ENCODE data around the gene CFAP92.

Gene CFAP92

DNA sequence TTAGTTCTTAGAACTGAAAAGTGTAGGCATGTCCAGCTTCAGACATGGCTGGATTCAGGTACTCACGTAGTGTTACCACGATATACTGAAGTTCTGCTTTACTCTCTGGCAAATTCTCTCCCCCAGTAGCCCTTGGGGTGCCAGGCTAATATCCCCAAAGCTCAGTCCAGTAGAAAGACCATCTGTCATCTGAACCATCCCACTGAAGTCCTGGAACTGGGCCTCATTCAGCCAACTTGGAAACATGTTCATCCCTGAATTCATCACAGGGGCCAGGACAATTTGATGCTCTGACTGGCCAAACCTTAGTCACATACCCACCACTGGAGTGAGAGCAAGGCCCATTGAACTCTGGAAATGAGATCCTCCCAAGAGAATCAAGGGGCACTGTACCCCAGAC lies 15.4 kb upstream of the CFAP92 start:
- DNase-seq, result no peak

DNA sequence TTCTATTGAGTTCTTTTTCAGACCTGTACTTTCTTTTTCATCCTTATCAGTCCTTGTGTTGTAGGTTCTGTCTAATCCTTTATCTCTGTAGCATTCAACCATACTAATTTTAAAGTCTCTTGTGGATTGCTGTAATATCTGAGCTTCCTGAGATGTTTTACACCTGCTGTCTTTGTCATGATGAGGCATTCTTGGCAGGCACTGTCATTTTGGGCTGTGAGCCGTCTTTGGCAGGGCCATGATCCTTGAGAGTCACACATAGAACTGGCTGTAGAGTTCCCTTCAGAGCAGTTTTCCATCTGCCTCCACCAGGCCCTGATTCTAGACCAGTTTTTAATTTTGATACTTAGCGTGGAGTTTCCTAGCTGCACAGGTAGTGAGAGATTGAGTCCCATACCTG lies 13.9 kb upstream of the CFAP92 start:
- DNase-seq, result no peak

DNA sequence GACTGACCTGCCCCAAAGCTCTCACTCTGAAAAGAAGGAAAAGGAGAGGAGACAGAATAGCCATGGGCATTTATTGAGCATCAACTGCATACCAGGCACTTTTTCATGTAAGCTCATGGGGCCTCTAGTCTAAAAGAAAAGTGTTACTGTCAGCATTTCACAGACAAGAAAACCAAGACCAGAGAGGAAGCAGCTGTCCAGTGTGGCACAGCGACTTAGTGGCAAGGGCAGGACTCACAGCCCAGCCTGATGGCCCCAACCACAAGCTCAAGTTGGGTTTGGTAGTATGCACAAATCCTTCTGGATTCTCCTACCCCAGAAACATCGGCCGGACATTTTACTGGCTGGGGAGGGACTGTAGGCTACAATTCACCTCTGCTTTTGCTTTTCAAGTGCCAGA lies 13.0 kb upstream of the CFAP92 start:
- DNase-seq, result no peak

DNA sequence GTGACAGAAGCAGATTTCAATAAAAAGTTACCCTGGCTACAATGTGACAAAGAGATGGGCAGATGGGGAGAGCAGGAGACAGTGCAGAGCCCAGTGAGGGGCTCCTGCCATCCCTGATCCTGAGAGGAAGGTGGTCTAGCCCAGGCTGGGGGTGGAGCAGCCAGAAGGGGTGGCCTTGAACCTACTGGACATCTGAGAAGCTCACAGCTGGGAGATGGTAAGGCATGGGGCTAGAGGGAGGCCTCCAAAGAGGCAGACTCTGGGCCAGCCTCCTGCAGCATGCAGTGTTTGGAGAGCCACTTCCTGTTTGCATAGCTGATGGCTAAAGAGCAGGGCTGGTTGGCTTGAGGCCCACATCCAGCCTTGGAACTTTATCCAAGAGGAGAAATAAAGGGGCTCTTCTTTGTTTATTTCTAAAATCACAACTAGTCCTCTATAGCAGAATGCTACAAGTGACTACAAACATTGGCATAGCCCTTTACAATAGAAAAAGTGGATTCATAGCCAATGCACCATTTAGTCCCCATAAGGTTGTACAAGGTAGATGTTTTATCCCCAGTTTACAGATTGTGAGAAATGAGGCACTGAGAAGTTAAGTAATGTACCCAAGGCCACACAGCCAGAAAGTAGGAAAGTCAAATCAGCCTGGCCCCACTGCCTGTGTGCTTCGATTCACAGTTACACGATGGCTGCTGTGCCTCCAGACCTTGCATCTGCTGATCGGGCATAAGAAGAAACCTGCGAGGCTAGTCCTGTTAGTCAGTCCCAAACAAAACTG lies 11.8 kb upstream of the CFAP92 start:
- DNase-seq, result no peak

DNA sequence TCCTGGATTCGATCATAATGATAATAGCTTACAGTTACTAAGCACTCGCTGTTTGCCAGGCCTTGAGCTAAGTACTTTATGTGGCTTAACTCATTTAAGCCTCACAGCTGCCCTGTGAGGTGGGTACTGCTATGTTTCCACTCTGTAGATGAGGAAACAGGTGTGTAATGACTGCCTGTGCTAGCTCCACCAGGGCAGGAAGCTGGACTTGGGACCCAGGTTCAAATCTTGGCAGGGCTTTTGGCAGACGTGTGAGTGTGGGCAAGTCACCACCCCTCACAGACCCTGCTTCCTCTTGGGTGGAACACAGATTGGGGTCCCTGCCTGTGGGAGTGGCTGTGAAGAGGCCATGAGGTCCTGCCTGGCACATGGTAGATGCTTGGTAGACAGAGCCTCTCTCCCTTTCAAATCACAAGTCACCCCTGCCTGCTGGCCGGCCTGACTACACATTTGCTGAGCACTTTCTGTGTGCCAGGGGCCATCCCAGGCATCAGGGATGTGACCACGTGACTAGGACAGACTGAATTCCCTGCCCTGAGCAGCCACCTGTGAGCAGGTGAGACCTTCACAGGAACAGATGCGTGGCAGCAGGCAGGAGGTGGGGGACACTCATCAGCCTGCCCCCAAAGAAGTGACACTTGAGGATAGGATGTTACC lies 10.9 kb upstream of the CFAP92 start:
- no peak for DNase-seq

DNA sequence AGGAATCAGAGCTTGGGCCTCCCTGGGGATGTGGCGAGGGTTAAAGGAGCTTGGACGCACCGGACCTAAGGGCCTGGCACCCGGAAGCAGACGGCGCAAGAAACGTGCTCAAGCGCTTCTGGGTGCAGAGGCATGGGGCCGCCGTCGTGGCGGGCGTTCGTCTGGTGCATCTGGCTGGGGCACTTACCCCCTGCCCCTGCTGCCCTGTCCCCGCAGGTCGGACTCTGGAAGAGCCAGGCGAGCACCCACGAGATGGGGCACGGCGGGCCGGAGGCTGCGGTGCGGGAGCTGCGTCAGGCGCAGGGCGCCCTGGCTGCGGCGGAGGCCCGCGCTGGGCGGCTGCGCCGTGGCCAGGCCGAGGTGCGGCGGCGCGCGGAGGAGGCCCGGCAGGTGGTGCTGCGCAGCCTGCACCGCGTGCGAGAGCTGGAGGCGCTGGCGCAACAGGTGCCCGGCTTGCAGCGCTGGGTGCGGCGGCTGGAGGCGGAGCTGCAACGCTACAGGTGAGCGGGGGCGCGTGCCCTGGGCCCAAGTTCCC lies 9.8 kb upstream of the CFAP92 start:
- no peak for DNase-seq

DNA sequence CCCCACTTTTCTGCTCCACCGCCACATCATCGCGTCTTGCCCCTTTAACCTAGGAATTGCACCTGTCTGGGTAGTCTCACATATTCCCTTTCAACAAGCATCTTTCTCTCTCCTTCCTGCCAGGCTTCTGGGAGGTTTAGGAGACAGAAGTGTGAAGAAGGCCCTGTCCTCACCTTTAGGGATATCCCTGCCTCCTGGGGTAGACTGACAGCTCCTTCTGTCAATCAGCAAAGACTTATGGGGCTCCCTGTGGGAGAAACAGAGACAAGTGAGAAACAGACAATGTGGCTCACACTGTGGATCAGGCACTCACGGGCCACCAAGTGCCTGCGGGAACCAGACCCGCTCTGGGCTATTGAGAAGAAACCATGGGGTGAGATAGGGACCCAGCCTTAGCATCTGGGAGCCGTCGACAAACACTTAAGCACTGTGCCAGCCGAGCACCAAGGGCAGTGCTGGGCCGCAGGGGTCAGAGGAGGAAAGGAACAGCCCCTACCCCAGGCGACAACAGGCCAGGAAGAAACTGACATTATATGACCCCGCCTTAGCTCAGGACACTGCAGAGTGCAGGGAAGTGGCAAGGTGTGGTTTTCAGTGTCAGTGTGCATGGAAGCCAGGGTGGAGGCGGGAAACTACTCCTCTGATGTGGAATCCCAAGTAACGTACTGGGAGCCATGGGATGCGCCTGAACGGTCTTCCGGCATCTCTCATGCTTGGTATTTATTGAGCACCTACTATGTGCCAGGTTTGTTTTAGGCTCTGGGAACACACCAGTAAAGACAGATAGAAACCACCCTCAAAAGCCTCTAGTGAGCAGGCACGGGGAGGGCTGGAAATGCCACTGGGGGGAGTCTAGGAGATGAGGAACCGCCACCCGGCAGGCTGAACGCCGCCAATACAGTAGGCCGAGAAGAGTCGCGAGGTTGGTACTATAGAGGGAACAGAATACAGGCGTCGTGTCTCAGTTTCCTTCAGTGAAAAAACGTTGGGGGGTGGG lies 9.0 kb upstream of the CFAP92 start:
- no peak for DNase-seq

DNA sequence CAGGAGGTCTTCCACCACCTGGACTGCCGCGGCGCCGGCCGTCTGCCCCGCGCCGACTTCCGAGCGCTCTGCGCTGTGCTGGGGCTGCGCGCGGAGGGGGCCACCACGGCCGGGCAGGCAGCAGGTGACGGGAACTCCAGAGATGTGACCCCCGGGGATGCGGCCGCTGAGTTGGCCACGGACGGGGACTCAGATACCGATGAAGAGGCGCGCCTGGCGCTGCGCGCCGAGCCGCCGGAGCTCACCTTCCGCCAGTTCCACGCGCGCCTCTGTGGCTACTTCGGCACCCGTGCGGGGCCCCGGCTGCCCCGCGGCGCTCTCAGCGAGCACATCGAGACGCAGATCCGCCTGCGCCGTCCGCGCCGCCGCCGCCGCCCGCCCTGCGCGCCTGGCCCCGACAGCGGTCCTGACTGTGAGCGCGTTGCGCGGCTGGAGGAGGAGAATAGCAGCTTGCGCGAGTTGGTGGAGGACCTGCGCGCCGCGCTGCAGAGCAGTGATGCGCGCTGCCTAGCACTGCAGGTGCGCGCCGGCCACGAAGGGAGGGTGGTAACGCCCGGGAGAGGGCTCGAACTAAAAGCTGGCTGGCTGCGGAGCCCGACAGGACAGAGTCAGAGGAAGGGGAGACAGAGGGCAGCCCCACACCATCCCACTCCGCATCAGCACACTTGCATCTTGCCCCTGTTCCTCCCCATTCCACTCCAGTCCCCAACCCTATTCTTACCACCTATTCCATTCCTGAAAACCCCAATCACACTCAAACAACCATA lies 8.1 kb upstream of the CFAP92 start:
- DNase-seq, result peak in 1 of 58 donors; percentile 6

DNA sequence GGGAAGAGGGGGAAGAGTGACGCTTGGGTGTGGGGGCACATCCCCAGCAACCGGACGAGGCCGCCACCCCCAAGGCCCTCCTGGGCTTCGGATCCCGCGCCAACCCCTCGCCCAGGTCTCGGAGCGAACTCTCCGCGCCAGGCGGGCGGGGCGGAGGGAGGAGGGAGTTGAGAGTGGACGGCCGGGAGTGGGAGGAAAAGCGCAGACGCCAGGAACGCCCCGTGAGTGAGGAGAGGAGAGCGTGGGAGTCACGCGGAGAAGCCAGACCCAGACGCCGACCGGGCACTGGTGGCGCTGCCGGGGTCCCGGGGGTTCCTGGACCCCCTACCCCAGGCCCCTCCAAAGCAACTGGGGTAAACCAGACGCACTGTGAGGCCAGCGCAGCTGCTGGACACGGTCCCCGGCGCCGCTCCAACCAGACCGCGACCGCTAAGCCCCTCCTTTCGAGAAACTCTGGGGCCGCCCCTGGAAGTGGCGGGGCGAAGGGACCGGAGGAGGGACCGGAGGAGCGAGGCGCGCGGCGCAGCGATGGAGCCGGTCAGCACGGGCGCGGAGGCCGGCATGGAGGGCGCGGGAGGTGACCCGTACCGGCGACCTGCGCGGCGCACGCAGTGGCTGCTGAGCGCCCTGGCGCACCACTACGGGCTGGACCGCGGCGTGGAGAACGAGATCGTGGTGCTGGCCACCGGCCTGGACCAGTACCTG lies 7.4 kb upstream of the CFAP92 start, which contains the start of gene EFCC1:
Gene EFCC1, plus strand, starts transcription at position 204 of the 705 bp plus-strand sequence. Its CDS starts 325 bp downstream, at position 529.
- peak in 5 of 58 donors; percentile 13 to 66 (median 26) for DNase-seq

DNA sequence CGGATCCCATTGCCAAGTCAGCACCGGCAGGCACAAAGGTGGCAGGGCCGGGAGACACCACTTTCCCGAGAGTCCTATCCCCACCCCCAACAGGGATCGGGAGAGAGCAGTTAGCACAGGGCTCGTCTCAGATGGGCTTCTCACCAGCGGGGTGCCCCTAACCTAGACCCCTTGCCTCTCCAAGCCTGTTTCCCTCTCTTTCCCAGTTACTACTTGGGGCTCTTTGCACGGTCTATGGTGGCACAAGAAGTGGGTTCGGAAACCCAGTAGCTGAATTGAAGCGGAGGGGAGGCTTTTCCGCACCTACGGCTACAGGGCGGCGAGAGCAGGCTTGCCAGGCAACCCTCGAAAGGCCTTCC lies 6.8 kb upstream of the CFAP92 start:
- DNase-seq, result no peak

DNA sequence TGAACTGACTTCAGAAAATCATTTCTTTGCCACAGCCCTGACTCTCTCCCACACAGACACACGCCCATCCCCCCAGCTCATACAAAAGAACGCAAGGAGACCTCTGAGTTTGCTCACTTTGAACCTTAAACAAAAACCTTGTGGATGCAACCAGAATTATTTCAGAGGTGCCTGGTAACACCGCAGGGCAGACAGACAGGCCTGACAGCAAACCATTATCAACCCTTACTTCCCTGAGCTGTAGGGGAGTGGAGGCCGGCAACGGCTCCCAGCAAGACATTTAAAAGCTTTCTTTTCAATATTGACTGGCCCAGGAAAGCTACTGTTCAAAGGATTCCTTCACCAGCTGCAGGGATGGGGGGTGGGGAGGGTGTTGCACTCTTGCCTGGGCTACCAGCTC lies 5.2 kb upstream of the CFAP92 start:
- DNase-seq, result no peak

DNA sequence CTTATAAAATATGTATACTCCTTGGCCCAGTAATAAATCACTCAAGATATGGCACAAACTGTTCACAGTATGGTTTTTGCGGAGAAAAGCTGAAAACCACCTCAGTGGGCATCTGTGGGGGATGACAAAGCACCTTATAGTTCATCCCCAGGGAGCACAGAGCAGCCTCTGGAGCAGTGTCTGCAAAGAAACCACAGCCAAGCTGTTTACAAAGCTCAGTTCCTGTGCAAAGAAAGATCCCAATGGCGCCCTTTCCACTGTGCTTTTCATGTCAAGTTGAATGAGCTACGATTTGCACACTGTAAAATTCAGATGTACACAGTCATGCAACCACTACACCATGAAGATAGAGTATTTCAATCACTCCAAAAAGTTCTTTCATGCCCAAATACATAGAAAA lies 4.7 kb upstream of the CFAP92 start:
- no peak for DNase-seq

DNA sequence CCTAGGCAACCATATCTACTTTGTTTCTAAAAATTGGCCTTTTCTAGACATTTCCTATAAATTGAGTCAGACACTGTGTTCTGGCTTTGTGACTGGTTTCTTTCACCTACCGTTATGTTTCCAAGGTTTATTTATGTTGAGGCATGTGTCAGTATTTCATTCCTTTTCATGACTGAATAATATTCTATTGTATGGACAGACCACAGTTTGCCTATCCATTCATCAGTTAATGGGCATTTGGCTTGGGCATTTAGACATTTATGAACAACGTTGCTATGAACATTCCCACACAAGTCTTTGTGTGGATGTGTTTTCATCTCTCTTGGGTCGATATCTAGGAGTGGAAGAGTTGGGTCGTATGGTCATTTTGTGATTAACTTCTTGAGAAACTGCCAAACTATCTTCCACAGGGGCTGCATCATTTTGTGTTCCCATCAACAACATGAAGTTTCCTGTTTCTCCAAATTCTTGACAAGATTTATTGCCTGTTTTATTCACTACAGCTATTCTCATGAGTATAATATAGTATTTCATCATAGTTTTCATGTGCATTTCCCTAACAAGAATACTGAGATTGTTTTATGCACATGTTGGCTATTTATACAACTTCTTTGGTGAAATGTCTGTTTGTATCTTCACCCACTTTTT lies 3.7 kb upstream of the CFAP92 start:
- DNase-seq, result no peak

DNA sequence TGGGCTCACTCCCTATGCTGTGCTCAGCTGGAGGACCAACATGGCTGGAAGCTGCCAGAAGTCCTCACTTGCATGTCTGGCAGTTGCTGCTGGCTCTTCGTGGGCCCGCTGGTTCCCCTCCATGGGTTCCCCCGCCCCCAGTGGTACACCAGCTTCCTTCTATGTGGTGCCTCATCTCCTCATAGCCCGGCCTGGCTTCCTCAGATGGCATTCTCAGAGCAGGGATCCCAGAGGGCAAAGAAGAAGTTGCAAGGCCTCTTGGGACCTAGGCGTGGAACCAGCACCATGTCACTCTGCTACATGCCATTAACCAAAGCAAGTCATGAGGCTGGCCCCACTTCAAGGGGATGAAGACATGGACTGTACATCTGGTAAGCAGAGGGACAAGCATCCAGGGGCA lies 2.9 kb upstream of the CFAP92 start:
- DNase-seq, result no peak

DNA sequence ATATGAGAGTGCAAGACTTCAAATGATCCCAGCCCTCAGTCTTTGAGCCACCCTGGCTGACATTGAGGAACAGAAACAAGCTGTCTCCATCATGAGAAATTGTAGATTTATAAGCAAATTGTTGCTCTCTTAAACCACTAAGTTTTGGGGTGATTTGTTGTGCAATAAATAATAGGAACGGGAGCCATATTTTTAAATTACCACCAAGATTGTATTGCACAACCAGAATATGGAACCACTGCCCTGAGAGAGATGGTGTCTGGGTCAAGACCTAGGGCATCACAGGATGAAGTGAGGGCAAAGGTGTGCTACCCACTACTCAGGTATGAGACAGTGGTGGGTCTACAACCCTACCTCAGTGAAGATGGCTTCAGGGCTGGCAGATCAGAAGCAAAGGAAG lies 2.3 kb upstream of the CFAP92 start:
- no peak for DNase-seq

DNA sequence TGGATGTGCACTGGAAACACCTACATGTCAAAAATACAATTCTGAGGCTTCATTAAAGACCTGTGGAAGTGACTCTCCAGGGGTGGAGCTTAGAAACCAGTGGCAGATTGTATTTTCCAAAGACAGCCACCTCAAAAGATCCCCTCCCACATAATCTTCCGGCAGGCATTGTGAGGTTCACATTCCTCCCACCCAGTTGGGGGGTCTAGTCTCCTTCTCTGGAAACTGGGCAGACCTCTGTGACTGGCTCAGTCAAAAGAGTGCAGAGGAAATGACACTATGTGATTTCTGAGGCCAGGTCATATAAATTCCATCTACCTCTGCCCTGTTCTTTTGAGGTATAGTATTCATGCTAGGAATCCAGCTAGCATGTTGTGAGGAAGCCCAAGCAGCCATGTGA lies 1.9 kb upstream of the CFAP92 start:
- no peak for DNase-seq

DNA sequence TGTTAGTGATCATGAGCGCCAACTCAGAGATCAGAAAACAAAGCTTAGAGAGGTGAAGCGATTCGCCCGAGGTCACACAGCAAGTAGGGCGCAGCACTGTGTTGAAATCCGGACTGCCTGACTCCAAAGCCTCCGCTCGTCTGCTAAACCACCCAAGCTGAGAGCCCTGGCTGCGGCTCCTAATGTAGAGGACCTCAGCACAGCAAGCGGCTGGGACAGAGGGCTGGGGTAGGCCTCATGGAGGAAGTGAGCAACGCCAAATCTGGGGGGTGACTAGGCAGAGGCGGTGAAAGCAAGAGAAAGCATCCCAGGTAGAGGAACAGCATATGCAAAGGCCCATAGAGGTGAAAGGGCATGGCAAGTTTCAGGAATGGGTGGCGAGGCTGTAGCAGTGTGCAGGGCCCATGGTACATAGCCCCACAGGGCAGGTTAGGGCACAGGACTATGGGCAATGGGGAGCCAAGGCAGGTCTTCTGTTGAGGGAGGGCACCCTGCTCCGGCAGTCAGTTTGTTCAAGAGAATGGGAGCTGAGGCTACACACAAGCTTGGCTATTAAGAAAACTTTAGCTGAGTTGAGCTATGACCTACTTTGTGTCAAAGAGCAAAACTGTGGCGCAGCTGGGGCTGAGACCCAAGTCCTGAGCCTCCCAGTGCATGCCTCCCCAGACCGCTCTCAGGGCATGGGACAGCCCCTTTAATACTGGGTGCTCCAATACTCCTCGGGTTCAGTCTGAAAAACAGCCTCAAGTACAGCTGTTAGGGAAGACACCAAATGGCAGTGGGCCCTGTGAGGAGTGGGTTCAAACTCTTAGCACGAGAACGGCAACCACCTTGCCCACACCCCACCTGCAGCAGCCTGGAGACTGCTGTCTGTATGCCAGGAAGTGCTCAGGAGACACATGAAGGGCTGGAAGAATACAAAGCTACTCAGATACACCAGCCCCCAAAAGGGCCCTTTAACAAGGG lies 988 bp upstream of the CFAP92 start:
- no peak for DNase-seq

DNA sequence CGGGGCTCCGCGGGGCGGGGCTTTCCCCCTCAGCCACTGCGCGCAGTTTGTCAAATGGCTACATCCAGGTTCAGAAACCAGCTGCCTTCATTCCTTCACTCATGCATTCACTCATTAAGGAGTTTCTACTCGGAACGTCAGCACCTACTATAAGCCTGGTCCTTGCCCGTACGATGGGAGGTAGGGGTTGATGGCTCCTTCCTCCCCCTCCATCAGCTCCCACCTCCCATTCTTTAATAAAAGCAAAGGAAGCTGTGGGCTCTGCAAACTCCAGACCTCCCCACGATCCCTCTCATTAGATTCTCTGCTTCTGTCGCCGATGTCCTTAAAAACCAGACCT lies 267 bp upstream of the CFAP92 start:
- no peak for DNase-seq

Measured in anterior cingulate cortex (tissue), 58 donors.